Neural progenitor cell (in vitro differentiated cells): ENCODE data around the gene CDK5RAP3. TPM values are rescaled to one million over a fixed set of nuclear protein-coding genes. Genes with fewer than 3 reads are reported as not detected.

Experiments
- DNase-seq: peaks from one replicate; pipeline ENCODE4 v3.0.0-alpha.2; 2016; ENCODE audit warnings: low spot score
- H2AFZ ChIP-seq: fragments of 200-600 bp; sonication (generic); replicated peaks from 2 replicates; pipeline ENCODE4 v1.6.1; 2016; ENCODE audit warnings: antibody characterized with exemption
- H3F3A ChIP-seq: fragments of 200-600 bp; sonication (generic); 2 replicates; pipeline ENCODE4 v1.6.1; 2016; ENCODE audit warnings: antibody characterized with exemption, low read depth
- H3K27ac ChIP-seq: fragments of 200-600 bp; sonication (generic); 2 replicates; pipeline ENCODE4 v1.5.1; 2016; ENCODE audit warnings: mild to moderate bottlenecking
- H3K27me3 ChIP-seq: fragments of 200-600 bp; sonication (generic); 2 replicates; pipeline ENCODE4 v1.6.1; 2016; ENCODE audit warnings: mild to moderate bottlenecking, moderate library complexity
- H3K36me3 ChIP-seq: fragments of 200-600 bp; sonication (generic); 2 replicates; pipeline ENCODE4 v1.5.1; 2016
- H3K4me1 ChIP-seq: fragments of 200-600 bp; sonication (generic); 2 replicates; pipeline ENCODE4 v1.6.1; 2016; ENCODE audit warnings: mixed run types
- H3K4me2 ChIP-seq: fragments of 200-600 bp; sonication (generic); 2 replicates; pipeline ENCODE4 v1.6.1; 2016
- H3K4me3 ChIP-seq: fragments of 200-600 bp; sonication (generic); 2 replicates; pipeline ENCODE4 v1.5.1; 2016
- H3K79me2 ChIP-seq: fragments of 200-600 bp; sonication (generic); 2 replicates; pipeline ENCODE4 v1.6.1; 2016; ENCODE audit warnings: low read depth
- H3K9ac ChIP-seq: fragments of 200-600 bp; sonication (generic); 2 replicates; pipeline ENCODE4 v1.6.1; 2016
- H3K9me3 ChIP-seq: fragments of 200-600 bp; sonication (generic); 2 replicates; pipeline ENCODE4 v1.5.1; 2016; ENCODE audit warnings: low read depth
- H4K20me1 ChIP-seq: fragments of 200-600 bp; sonication (generic); 2 replicates; pipeline ENCODE4 v1.6.1; 2016; ENCODE audit warnings: low read depth
- H3K27ac Mint-ChIP-seq: 3 replicates; pipeline ENCODE4 v1.8.0; 2021; ENCODE audit warnings: mixed read lengths
- H3K27me3 Mint-ChIP-seq: 2 replicates; pipeline ENCODE4 v1.8.0; 2022; ENCODE audit warnings: low read depth, mild to moderate bottlenecking, inconsistent platforms, moderate library complexity, mixed read lengths; ENCODE audit not compliant: insufficient read depth
- H3K36me3 Mint-ChIP-seq: 3 replicates; pipeline ENCODE4 v1.8.0; 2021; ENCODE audit warnings: mixed read lengths
- H3K4me1 Mint-ChIP-seq: 3 replicates; pipeline ENCODE4 v1.8.0; 2021; ENCODE audit warnings: mixed read lengths
- H3K4me3 Mint-ChIP-seq: 3 replicates; pipeline ENCODE4 v1.8.0; 2021; ENCODE audit warnings: mild to moderate bottlenecking, moderate library complexity, mixed read lengths
- H3K9me3 Mint-ChIP-seq: 3 replicates; pipeline ENCODE4 v1.8.0; 2020; ENCODE audit warnings: mixed read lengths
- CTCF ChIP-seq: fragments of 200-600 bp; sonication (generic); IDR thresholded peaks from 2 replicates; pipeline ENCODE4 v1.5.1; 2017; ENCODE audit warnings: antibody characterized with exemption, mild to moderate bottlenecking
- EZH2 ChIP-seq: fragments of 200-600 bp; sonication (generic); IDR thresholded peaks from 2 replicates; pipeline ENCODE4 v1.6.1; 2017; ENCODE audit warnings: antibody characterized with exemption, mild to moderate bottlenecking, moderate library complexity
- EZH2phosphoT487 ChIP-seq: fragments of 200-600 bp; sonication (generic); IDR thresholded peaks from 2 replicates; pipeline ENCODE4 v1.6.1; 2017; ENCODE audit warnings: antibody characterized with exemption
- total RNA-seq: library from RNA; depleted of rRNA; stranded (reverse); fragments of >200 nt; gene quantifications from 2 replicates; pipeline ENCODE4 v1.2.3, GENCODE V29; 2015; ENCODE audit warnings: low replicate concordance

Gene CDK5RAP3
- total RNA-seq, 1 donor from 2014 or later = 104 TPM

- Histone ChIP-seq H3K4me2 (no peak overlapping the region), H3F3A (peaks cover 16% of the 10 kb centered on the region), H3K27me3 (peaks cover 37% of the 10 kb centered on the region), H4K20me1 (no peaks in the 10 kb centered on the region), H3K9me3 (no peaks in the 10 kb centered on the region), H2AFZ (no peak overlapping the region), H3K27ac (no peak overlapping the region), H3K4me3 (no peak overlapping the region), H3K36me3 (no peaks in the 10 kb centered on the region), H3K4me1 (peaks cover 4% of the 10 kb centered on the region), H3K9ac (no peak overlapping the region), H3K79me2 (no peaks in the 10 kb centered on the region)
- H3K4me1 Mint-ChIP-seq = peaks cover 35% of the 10 kb centered on the region
- no peak overlapping the region for H3K4me3 Mint-ChIP-seq
- TF ChIP-seq EZH2phosphoT487 = no peak
- TF ChIP-seq EZH2 = no peak
- TF ChIP-seq CTCF = no peak
- no peaks in the 10 kb centered on the region for H3K36me3 Mint-ChIP-seq
- peaks cover 25% of the 10 kb centered on the region for H3K27me3 Mint-ChIP-seq
- no peak overlapping the region for H3K27ac Mint-ChIP-seq
- H3K9me3 Mint-ChIP-seq = no peaks in the 10 kb centered on the region
- no peak for DNase-seq
These were observed 57.8 kb downstream of the CDK5RAP3 start for GRCh38 chr17:48028736-48029135.

GRCh38 chr17:48030531-48030930, 59.6 kb downstream of the CDK5RAP3 start:
- no peak overlapping the region for H3K4me3 Mint-ChIP-seq
- H3K4me1 Mint-ChIP-seq = peaks cover 24% of the 10 kb centered on the region
- H3K27ac Mint-ChIP-seq = no peak overlapping the region
- H3K9ac ChIP-seq = no peak overlapping the region
- H3K4me3 ChIP-seq = no peak overlapping the region
- H3K4me1 ChIP-seq = peaks cover 2% of the 10 kb centered on the region
- peaks cover 25% of the 10 kb centered on the region for H3K27me3 ChIP-seq
- H4K20me1 ChIP-seq = no peaks in the 10 kb centered on the region
- no peak overlapping the region for H3K4me2 ChIP-seq
- H3K79me2 ChIP-seq = no peaks in the 10 kb centered on the region
- peaks cover 2% of the 10 kb centered on the region for H3F3A ChIP-seq
- H3K27ac ChIP-seq = no peak overlapping the region
- no peak for TF ChIP-seq CTCF
- TF ChIP-seq EZH2phosphoT487 = no peak
- no peak for TF ChIP-seq EZH2
- no peak for DNase-seq
- no peak overlapping the region for H2AFZ ChIP-seq
- H3K9me3 ChIP-seq = no peaks in the 10 kb centered on the region
- no peaks in the 10 kb centered on the region for H3K36me3 ChIP-seq
- no peaks in the 10 kb centered on the region for H3K36me3 Mint-ChIP-seq
- H3K27me3 Mint-ChIP-seq = peaks cover 17% of the 10 kb centered on the region
- no peaks in the 10 kb centered on the region for H3K9me3 Mint-ChIP-seq

Other genes starting within 250 kb of the CDK5RAP3 start
- gene TBX21, start 237.9 kb upstream of the CDK5RAP3 start, total RNA-seq = 0.12 TPM in 1 of 2 replicates, not detected in the other
- 5.1 and 10.8 TPM in 2 replicates for gene OSBPL7, start 149.3 kb upstream of the CDK5RAP3 start, total RNA-seq
- 48.2 and 63.3 TPM in 2 replicates for gene MRPL10, start 139.6 kb upstream of the CDK5RAP3 start, total RNA-seq
- 0.06 and 0.12 TPM in 2 replicates for gene LRRC46, start 139.4 kb upstream of the CDK5RAP3 start, total RNA-seq
- gene SCRN2, start 129.8 kb upstream of the CDK5RAP3 start, total RNA-seq = 29.8 and 61.3 TPM in 2 replicates
- 0.04 and 0.65 TPM in 2 replicates for gene SP6, start 120.0 kb upstream of the CDK5RAP3 start, total RNA-seq
- gene SP2, start 74.9 kb upstream of the CDK5RAP3 start, total RNA-seq = 1.6 and 2.3 TPM in 2 replicates
- 8.0 and 9.1 TPM in 2 replicates for gene PNPO, start 29.5 kb upstream of the CDK5RAP3 start, total RNA-seq
- gene PRR15L, start 13.2 kb upstream of the CDK5RAP3 start, total RNA-seq = not detected in 2 replicates
- gene COPZ2, start 66.7 kb downstream of the CDK5RAP3 start, total RNA-seq = 0.30 and 0.74 TPM in 2 replicates
- gene NFE2L1, start 77.2 kb downstream of the CDK5RAP3 start, total RNA-seq = 73.4 and 104 TPM in 2 replicates
- gene CBX1, start 130.4 kb downstream of the CDK5RAP3 start, total RNA-seq = 206 and 208 TPM in 2 replicates
- 23.4 and 26.2 TPM in 2 replicates for gene SNX11, start 136.7 kb downstream of the CDK5RAP3 start, total RNA-seq